NCI-H345 treated with DMSO at 0.1 percent for 48 hours (cell line): ENCODE results near the gene PFN3.
"Not testable (repeated sequence)": the region's sequence is repeated elsewhere in the genome, so short reads cannot be mapped to it uniquely, and the experiment has no call there.

Source experiments
- DNase-seq: peaks from one replicate; lab custom pipeline; 2025; ENCODE audit not compliant: unreplicated experiment; lab: John Stamatoyannopoulos, UW

The PFN3 gene

GRCh38 chr5:177425801-177426565 is 25.5 kb upstream of the PFN3 start:
- DNase-seq: peak; percentile 99

GRCh38 chr5:177425196-177425800 is 24.8 kb upstream of the PFN3 start:
- DNase-seq: no peak

DNA sequence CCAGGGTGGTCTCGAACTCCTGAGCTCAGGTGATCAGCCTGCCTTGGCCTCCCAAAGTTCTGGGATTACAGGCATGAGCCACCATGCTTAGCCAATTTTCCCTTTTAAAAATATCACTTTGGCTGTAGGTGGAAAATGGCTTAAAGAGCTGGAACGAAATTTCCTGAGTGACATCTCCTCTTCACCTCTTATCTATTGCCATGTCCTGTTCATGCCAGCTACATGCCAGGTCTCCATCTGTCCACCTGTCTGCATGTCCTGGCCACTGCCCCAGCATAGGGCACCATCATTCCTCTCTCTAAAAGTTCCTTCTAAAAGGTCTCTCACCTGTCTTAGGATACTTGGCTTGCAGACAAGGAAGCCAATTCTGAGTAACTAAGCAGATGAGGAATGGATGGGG is 23.2 kb upstream of the PFN3 start:
- no peak for DNase-seq

DNA sequence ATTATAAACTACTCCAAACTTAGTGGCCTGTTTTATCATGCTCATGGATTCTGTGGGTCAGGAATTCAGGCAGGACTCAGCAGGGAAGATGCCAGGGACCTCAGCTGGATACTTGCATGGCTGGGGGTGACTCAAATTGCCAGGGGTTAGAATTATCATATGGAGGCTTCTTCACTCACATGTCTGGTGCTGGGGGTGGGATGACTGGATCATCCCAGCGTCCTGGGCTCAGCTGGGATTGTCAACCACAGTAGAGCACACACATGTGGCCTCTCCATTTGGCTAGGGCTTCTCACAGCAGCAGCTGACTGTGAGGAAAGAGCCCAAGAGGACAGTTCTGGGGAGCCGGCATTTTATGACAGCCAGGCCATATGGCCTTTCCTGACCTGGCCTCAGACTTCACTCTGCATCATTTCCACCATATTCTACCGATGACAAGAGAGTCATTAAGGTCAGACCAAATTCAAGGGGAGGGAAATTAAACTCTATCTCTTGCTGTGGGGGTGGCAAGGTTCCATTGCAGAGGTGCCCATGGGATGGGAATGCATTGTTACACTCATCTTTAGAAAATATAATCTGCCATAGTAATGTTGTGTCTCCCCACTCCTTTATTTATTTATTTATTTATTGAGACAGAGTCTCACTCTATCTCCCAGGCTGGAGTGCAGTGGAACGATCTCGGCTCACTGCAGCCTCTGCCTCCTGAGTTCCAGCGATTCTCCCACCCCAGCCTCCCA is 20.8 kb upstream of the PFN3 start:
- no peak for DNase-seq

DNA sequence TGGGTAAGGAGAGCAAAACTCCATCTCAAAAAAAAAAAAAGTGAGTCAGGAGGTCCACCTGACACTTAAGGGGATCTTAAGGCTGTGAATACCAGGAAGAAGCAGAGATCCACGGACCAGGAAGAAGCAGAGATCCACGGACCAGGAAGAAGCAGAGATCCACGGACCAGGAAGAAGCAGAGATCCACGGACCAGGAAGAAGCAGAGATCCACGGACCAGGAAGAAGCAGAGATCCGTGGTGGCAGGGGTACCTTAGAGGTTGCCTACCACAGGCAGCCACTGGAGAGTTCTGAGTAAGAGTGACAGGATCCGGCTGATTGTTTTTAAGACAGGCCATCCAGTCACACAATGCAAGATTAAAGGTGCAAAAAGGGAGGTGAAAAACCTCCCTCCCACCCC is 20.0 kb upstream of the PFN3 start:
- DNase-seq: not testable (repeated sequence)

GRCh38 chr5:177419046-177419445 is 18.6 kb upstream of the PFN3 start:
- DNase-seq: no peak

GRCh38 chr5:177417081-177417480 is 16.6 kb upstream of the PFN3 start:
- not testable (repeated sequence) for DNase-seq

DNA sequence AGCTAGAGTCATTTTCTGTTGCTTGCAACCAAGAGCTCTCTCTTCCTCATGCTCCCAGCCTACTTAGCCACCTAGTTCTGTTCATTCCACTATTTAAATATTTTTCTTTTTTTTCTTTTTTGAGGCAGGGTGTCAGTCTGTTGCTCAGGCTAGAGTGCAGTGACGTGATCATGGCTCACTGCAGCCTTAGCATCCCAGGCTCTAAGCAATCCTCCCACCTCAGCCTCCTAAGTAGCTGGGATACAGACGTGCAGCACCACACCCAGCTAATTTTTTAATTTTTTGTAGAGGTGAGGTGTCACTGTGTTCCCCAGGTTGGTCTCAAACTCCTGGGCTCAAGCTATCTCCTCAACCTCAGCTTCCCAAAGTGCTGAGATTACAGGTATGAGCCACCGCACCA is 14.0 kb upstream of the PFN3 start:
- no peak for DNase-seq

DNA sequence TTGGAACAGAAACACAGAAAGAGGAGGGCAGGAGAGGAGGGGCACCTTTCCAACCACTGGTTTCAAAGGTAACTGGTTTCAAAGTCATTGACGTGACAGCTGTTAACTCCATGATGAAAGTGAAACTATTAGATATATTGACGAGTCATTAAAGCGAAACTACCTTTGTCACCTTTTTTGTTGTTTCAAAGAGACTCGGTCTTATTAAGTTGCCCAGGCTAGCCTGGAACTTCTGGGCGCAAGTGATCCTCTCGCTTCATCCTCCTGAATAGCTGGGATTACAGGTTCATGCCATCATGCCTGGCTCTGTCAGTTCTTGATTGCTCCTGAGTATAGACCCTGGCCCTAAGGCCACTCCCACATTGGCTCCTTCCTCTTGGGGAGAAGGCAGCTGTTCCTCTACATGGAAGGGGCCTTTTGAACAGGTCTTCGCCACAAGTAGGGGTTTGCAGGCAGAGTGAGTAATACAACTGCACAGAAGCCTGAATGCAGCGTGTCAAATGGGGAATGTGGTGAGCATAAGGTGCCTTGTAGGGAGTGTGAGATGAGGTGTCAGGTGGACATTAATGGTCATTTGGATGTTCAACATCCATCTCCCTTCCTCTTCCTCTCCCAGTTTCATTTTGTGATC is 12.3 kb upstream of the PFN3 start:
- DNase-seq: no peak

GRCh38 chr5:177410575-177410974 is 10.1 kb upstream of the PFN3 start:
- DNase-seq: no peak

DNA sequence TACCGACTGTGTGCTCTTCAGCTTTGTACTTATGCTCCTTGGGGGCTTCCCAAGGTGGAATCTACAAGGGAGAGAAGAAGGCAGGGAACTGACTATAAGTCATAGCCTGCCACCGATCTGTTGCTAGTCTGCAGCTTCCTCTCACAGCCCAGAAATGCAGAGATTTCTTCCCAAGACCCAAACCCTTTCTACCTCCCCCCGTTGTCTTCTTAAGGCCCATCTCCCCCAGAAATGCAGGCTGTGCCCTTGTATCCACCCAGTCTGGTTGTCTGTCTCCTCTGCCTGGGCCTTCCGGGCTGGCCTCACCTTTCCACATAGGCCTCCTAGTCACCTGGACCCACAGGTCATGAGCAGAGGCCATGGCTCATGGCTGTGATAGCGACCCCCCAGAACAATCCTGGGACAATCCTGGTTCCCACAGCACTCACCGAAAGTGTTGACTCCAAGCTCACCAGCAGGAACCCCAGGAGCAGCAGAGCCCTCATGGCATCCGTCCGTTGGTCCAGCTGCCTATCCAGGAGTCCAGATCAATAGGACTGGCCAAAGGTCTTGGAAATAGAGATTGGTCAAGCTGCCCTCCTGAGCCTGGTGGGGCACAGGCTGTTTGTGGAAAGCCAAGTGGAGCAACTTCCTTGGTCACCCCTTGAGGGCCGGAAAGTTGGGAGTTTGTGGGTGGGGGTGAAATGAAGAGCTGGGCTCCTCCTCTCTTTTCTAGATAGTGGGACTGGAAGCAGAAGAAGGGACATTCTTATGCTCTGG is 8.8 kb upstream of the PFN3 start, which contains the start of gene F12:
TSS of gene F12 (minus strand) at position 522 of the 759 bp plus-strand sequence. CDS start at position 485, 37 bp downstream.
- no peak for DNase-seq

DNA sequence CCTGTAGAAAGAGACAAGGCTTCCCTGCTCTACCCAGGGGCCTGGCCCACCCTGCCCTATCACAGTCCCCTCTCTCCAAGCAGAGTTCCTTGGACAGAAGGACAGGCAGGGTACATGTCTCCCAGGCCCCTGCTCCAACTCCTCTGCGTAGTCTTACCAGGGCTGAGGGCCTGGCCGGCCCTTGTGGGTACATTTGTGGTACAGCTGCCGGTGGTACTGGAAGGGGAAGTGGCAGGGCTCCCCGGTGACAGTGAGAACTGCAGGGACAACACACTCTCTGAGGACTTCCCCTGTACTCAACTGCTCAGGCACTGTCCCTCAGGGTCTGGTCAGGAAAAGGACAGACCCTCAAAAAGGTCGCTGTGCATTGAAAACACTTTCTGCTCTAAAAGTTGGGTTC is 5.3 kb upstream of the PFN3 start:
- DNase-seq: no peak

DNA sequence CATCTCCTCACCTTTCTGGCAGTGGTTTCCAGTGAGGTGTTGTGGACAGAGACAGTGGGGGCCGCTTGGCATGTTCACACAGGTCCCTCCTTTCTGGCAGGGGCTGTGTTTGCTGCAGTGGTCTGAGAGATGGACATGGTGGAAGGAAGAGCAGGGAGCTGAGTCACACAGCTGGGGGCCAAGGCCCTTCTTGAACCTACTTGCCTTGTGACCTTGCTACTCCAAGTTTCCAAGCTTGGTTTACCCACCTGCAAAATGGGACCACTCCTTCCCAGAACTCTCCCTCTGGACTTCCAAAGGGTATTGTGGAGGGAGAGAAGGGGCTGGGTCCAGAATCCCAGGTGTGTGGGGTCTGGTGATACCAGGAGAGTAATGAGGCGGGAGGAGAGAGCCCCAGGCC is 4.9 kb upstream of the PFN3 start:
- no peak for DNase-seq

GRCh38 chr5:177404641-177405179 is 4.2 kb upstream of the PFN3 start:
- no peak for DNase-seq

DNA sequence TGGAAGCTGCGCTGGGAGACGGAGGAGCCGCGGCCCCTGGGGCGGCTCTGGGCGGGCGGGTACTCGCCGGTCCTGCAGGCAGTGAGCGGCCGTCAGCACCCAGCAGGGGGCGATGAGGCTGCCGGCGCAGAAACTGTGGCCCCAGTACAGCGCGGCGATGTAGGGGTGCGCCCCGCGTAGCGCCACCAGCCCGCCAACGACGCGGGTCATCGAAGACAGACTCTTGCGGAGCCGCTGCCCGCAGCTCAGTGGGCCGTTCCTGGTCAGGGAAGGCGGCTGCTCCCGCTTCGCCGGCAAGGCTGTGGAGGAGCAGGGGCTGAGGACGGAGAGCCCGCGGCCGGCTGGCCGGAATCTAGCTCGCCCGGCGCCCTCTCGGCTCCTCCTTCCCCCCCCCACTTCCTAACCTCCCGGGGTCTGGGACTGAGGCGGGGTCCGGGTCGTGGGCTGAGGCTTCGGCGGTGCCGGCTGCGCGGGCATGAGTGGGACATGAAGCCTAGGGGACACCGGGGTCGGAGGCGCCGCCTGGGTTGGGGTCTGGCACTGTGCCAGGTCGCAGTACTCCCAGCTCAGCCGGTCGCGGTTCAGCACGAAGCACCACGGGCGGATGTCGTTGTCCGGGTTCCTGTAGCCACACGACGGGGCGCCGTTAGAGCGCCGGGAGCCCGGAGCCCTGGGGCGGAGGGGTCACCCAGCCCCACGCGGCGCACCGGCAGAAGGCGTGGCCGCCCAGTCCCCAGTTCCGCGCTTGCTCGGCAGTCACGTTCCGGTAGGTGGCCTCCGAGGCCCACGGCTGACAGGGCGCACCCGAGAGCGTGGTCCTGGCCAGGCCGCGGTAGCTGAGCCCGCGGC is 3.6 kb upstream of the PFN3 start:
- peak; percentile 29 for DNase-seq

- peak; percentile 55 for DNase-seq
These were observed 2.8 kb upstream of the PFN3 start for GRCh38 chr5:177403102-177403791.

- peak; percentile 90 for DNase-seq
These were observed 2.0 kb upstream of the PFN3 start for GRCh38 chr5:177402271-177403043.

DNA sequence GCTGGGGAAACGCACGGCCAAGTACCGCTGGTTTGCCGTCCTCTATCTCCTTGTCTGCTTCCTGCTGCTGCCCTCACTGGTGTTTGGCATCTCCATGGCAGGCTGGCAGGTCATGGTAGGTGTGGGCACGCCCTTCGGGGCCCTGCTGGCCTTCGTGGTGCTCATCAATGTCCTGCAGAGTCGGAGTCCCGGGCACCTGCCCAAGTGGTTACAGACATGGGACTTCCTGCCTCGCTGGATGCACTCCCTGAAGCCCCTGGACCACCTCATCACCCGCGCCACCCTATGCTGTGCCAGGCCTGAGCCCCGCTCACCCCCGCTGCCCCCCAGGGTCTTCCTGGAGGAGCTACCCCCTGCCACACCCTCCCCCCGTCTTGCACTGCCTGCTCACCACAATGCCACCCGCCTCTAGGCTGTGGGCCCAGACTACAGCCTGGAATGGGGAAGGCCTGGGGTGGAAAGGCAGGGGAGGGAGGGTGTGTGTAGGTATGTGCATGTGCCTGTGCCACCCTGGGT is 2.5 kb downstream of the PFN3 start:
- no peak for DNase-seq
